PC-9 (cell line): ENCODE measurements around the gene CIT.

Source experiments
- EZH2 ChIP-seq: fragments of 200-600 bp; sonication (generic); IDR thresholded peaks from 2 replicates; pipeline ENCODE4 v1.8.0; 2017; ENCODE audit warnings: antibody characterized with exemption, low read depth
- TF ChIP-seq, protein P1 (sequence below): fragments of 200-600 bp; sonication (generic); conservative IDR thresholded peaks from 2 replicates; pipeline ENCODE4 v1.6.1; 2017; ENCODE audit warnings: mixed run types, antibody characterized with exemption, mild to moderate bottlenecking, moderate library complexity

DNA sequence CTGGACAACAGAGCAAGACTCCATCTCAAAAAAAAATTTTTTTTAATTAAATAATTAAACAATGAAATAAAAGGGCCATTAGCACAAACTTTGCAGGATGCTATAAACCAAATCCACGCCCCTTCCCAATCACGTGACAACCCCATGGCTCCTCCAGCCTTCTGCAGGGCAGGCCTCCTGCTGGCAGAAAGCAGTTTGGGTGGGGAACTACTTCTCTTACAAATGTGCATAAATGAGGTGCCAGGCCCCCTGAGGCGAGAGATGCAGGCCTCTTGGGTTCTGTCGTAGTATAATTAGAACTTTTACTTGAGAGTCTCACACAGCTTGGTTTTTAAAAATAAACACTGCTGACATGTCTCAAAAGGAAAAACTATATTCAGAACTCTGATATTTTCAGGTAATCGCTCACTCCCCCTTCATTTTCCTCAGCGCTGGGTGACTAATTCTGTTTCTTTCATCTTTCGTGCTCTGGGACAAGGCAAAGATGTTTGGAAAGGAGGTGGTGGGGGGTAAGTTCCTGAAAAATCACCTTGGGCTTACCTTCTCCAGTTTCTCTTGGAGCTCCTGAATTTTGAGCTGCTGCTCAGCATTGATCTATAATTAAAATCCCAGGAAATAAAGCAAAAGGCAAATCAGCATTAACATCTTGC lies 101.7 kb downstream of the CIT start:
- TF ChIP-seq, protein P1, sequence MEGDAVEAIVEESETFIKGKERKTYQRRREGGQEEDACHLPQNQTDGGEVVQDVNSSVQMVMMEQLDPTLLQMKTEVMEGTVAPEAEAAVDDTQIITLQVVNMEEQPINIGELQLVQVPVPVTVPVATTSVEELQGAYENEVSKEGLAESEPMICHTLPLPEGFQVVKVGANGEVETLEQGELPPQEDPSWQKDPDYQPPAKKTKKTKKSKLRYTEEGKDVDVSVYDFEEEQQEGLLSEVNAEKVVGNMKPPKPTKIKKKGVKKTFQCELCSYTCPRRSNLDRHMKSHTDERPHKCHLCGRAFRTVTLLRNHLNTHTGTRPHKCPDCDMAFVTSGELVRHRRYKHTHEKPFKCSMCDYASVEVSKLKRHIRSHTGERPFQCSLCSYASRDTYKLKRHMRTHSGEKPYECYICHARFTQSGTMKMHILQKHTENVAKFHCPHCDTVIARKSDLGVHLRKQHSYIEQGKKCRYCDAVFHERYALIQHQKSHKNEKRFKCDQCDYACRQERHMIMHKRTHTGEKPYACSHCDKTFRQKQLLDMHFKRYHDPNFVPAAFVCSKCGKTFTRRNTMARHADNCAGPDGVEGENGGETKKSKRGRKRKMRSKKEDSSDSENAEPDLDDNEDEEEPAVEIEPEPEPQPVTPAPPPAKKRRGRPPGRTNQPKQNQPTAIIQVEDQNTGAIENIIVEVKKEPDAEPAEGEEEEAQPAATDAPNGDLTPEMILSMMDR: no peak
- no peak for TF ChIP-seq EZH2
